CD4-positive, alpha-beta memory T cell (primary cell): ENCODE measurements around the gene B4GALT2. TPM values are rescaled to one million over a fixed set of nuclear protein-coding genes. Genes with fewer than 3 reads are reported as not detected.

Source experiments
- CTCF ChIA-PET: fragments of 350-600 bp; sonication (Branson Sonifier 250); formaldehyde crosslinking; loops from one replicate; lab custom pipeline; 2021; ENCODE audit warnings: inconsistent platforms; ENCODE audit not compliant: partially characterized antibody; lab: Charles Lee
- POLR2A ChIA-PET: fragments of 350-600 bp; sonication (Branson Sonifier 250); formaldehyde crosslinking; loops from one replicate; lab custom pipeline; 2021; ENCODE audit not compliant: partially characterized antibody; lab: Charles Lee
- DNase-seq, 5 donors: peaks; one replicate each; pipeline versions ENCODE4 v3.0.0 to v3.0.0-alpha.2; 2020 to 2022; ENCODE audit warnings: mixed read lengths in 1 of 5
- H3K27ac ChIP-seq: one replicate; pipeline ENCODE4 v1.7.0; 2013; ENCODE audit warnings: low read depth, low read length
- H3K27me3 ChIP-seq: 2 replicates; pipeline ENCODE4 v1.7.0; 2013; ENCODE audit warnings: mild to moderate bottlenecking, low read length, moderate library complexity; ENCODE audit not compliant: insufficient read depth
- H3K36me3 ChIP-seq: 2 replicates; pipeline ENCODE4 v1.7.0; 2013; ENCODE audit warnings: mild to moderate bottlenecking, low read length, moderate library complexity; ENCODE audit not compliant: insufficient read depth
- H3K4me1 ChIP-seq: 2 replicates; pipeline ENCODE4 v1.7.0; 2013; ENCODE audit warnings: mild to moderate bottlenecking, low read length, moderate library complexity; ENCODE audit not compliant: insufficient read depth
- H3K4me3 ChIP-seq, 2 donors: one replicate each; pipeline ENCODE4 v1.7.0; 2013; ENCODE audit warnings: low read length in 2 of 2, mild to moderate bottlenecking in 1 of 2
- H3K9me3 ChIP-seq, 2 donors: one replicate each; pipeline ENCODE4 v1.7.0; 2013; ENCODE audit warnings: low read length in 2 of 2, control low read depth in 1 of 2; ENCODE audit not compliant: control insufficient read depth in 1 of 2
- H3K27ac Mint-ChIP-seq, 7 donors: one replicate each; pipeline ENCODE4 v1.8.0; 2020 to 2021; ENCODE audit warnings: mixed read lengths in 7 of 7, mild to moderate bottlenecking in 6 of 7, inconsistent platforms in 3 of 7, moderate library complexity in 3 of 7
- H3K27me3 Mint-ChIP-seq, 2 donors: one replicate each; pipeline ENCODE4 v1.8.0; 2020 to 2021; ENCODE audit warnings: mixed read lengths in 2 of 2
- H3K36me3 Mint-ChIP-seq, 2 donors: one replicate each; pipeline ENCODE4 v1.8.0; 2020 to 2021; ENCODE audit warnings: mixed read lengths in 2 of 2, inconsistent platforms in 1 of 2, mild to moderate bottlenecking in 1 of 2
- H3K4me1 Mint-ChIP-seq, 4 donors: one replicate each; pipeline ENCODE4 v1.8.0; 2020 to 2021; ENCODE audit warnings: mixed read lengths in 4 of 4, mild to moderate bottlenecking in 1 of 4
- H3K4me3 Mint-ChIP-seq, 8 donors: one replicate each; pipeline ENCODE4 v1.8.0; 2020 to 2021; ENCODE audit warnings: mixed read lengths in 8 of 8, mild to moderate bottlenecking in 7 of 8, moderate library complexity in 6 of 8, inconsistent platforms in 3 of 8
- H3K9me3 Mint-ChIP-seq, 8 donors: one replicate each; pipeline ENCODE4 v1.8.0; 2020 to 2021; ENCODE audit warnings: mixed read lengths in 8 of 8, mild to moderate bottlenecking in 5 of 8, inconsistent platforms in 3 of 8, moderate library complexity in 1 of 8
- intact Hi-C: fragments of 100-400 bp; cut with micrococcal nuclease; formaldehyde crosslinking; loops from one replicate; pipeline ENCODE4 v1.15.1; 2023
- polyA plus RNA-seq, 2 donors: library from polyadenylated mRNA; unstranded; fragments of 300-500 nt; fragmentation: Illumina TruSeq; gene quantifications; one replicate each; pipeline ENCODE4 v1.2.3, GENCODE V29; 2021
- total RNA-seq, 2 experiments: library from RNA; stranded (reverse); gene quantifications; one replicate each; pipeline ENCODE4 v1.2.3, GENCODE V29; 2021

The B4GALT2 gene
- total and polyA plus RNA-seq, 4 experiments from 2014 or later = 0.26 to 2.1 (median 1.0) TPM

DNA sequence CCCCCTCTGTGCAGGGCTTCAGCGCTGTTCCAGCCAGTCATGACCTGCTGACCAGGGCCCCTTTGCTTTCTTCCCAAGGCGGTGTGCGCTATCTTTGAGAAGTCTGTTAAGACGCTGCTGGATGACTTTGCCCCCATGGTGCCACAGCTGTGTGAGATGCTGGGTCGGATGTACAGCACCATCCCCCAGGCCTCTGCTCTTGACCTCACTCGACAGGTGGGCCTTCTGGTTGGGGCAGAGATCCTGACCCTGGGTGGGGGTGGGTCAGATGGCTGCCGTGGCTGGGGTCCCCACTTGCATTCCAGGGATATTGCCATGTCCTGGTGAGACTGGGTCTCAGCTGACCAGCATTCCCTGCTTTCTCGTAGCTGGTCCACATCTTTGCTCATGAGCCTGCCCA lies 18.2 kb upstream of the B4GALT2 start:
- no peaks in the 10 kb centered on the region for H3K27me3 ChIP-seq
- no peaks in the 10 kb centered on the region for H3K27me3 Mint-ChIP-seq
- intact Hi-C loops = no loop called here
- H3K4me3 ChIP-seq = no peak overlapping the region
- DNase-seq = no peak
- peaks cover 31 to 38% of the 10 kb centered on the region in 2 donors for H3K36me3 Mint-ChIP-seq
- H3K36me3 ChIP-seq = no peaks in the 10 kb centered on the region
- POLR2A ChIA-PET = no interaction called here
- H3K9me3 ChIP-seq = no peaks in the 10 kb centered on the region
- no peaks in the 10 kb centered on the region for H3K4me1 Mint-ChIP-seq
- no peak overlapping the region for H3K27ac ChIP-seq
- no peaks in the 10 kb centered on the region for H3K9me3 Mint-ChIP-seq
- CTCF ChIA-PET = no interaction called here
- H3K27ac Mint-ChIP-seq = no peak overlapping the region
- H3K4me3 Mint-ChIP-seq = no peak overlapping the region
- H3K4me1 ChIP-seq = no peaks in the 10 kb centered on the region

DNA sequence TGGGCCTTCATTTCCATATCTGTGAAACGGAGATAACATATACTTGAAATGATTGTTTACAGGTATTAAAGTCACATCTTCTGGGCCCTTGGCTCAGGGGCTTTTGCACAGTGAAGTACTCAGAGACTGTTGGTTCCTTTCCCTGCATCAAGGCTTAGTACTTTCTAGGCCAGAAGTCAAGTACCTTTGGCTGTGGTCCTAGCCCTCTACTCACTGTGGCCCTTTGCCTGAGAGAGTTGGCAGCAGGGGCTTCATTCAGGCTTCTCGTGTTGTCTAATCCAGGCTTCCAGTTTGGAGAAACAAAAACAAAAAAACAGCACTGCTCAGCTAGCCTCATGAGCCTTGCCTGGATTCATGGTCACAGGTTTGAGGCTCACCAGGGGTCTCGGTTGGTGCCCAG lies 17.3 kb upstream of the B4GALT2 start:
- H3K9me3 ChIP-seq = no peaks in the 10 kb centered on the region
- H3K27me3 ChIP-seq = no peaks in the 10 kb centered on the region
- CTCF ChIA-PET = interaction anchor here (0.6 kb wide), 1 partner anchor 164 kb away, joined by 3 read pairs; no protein-coding TSS in a partner anchor
- no peak for DNase-seq
- no peaks in the 10 kb centered on the region for H3K27me3 Mint-ChIP-seq
- no peaks in the 10 kb centered on the region for H3K9me3 Mint-ChIP-seq
- no peak overlapping the region for H3K4me3 Mint-ChIP-seq
- no peaks in the 10 kb centered on the region for H3K36me3 ChIP-seq
- intact Hi-C loops = no loop called here
- H3K27ac Mint-ChIP-seq = no peak overlapping the region
- no peaks in the 10 kb centered on the region for H3K4me1 Mint-ChIP-seq
- H3K36me3 Mint-ChIP-seq = peaks cover 31 to 38% of the 10 kb centered on the region in 2 donors
- POLR2A ChIA-PET = no interaction called here
- no peak overlapping the region for H3K27ac ChIP-seq
- H3K4me3 ChIP-seq = no peak overlapping the region
- no peaks in the 10 kb centered on the region for H3K4me1 ChIP-seq

DNA sequence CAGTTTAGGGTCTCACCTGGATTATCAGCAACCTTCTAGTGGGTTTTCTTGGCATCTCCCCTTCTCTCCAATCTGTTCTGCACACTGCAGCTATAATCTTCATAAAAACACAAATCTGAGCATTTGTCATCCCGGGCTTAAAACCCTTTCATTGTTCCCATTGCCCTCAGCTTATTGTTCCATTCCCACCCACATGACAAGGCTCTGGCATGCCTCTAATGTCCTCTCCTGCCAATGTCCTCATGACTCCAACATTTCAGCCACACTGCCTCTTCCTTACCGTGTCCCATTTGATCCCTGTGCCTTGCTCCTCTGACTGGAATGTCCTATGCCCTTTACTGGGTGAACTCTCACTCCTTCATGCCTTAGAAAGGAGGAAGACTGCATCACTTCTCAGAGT lies 16.7 kb upstream of the B4GALT2 start:
- H3K4me3 Mint-ChIP-seq = no peak overlapping the region
- no peak for DNase-seq
- no peaks in the 10 kb centered on the region for H3K9me3 ChIP-seq
- H3K9me3 Mint-ChIP-seq = no peaks in the 10 kb centered on the region
- intact Hi-C loops = no loop called here
- no peak overlapping the region for H3K27ac ChIP-seq
- no peaks in the 10 kb centered on the region for H3K4me1 Mint-ChIP-seq
- peaks cover 27 to 33% of the 10 kb centered on the region in 2 donors for H3K36me3 Mint-ChIP-seq
- no peak overlapping the region for H3K4me3 ChIP-seq
- H3K27me3 ChIP-seq = no peaks in the 10 kb centered on the region
- no peaks in the 10 kb centered on the region for H3K27me3 Mint-ChIP-seq
- ChIA-PET POLR2A (no interaction called here), CTCF (interaction anchor here (0.6 kb wide), 1 partner anchor 164 kb away, joined by 3 read pairs; no protein-coding TSS in a partner anchor)
- no peak overlapping the region for H3K27ac Mint-ChIP-seq
- H3K36me3 ChIP-seq = no peaks in the 10 kb centered on the region
- no peaks in the 10 kb centered on the region for H3K4me1 ChIP-seq

DNA sequence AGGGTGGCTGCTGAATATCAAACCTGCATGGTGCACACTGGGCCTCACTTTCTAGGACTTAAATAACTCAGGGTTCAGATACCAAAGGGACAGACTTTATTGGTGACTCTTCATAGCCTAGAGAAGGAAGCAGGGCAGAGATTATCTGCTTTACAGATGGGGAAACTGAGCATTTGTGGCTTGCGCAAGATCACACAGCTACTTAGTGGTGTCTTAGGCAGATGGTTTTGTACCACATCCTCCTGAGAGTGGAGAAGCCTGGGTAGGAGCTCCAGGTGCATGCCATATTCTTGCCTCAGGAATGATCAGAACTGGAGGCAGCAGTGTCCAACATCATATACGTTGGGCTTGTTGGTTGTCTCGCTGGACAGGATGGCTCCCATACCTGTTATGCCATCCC lies 16.0 kb upstream of the B4GALT2 start:
- peaks cover 23 to 30% of the 10 kb centered on the region in 2 donors for H3K36me3 Mint-ChIP-seq
- H3K27me3 Mint-ChIP-seq = no peaks in the 10 kb centered on the region
- H3K4me1 Mint-ChIP-seq = no peaks in the 10 kb centered on the region
- Histone ChIP-seq H3K27ac (no peak overlapping the region), H3K36me3 (no peaks in the 10 kb centered on the region), H3K4me1 (no peaks in the 10 kb centered on the region), H3K9me3 (no peaks in the 10 kb centered on the region), H3K27me3 (no peaks in the 10 kb centered on the region), H3K4me3 (no peak overlapping the region)
- ChIA-PET CTCF (no interaction called here), POLR2A (no interaction called here)
- no peak for DNase-seq
- H3K4me3 Mint-ChIP-seq = no peak overlapping the region
- H3K27ac Mint-ChIP-seq = no peak overlapping the region
- no peaks in the 10 kb centered on the region for H3K9me3 Mint-ChIP-seq
- intact Hi-C loops = no loop called here

DNA sequence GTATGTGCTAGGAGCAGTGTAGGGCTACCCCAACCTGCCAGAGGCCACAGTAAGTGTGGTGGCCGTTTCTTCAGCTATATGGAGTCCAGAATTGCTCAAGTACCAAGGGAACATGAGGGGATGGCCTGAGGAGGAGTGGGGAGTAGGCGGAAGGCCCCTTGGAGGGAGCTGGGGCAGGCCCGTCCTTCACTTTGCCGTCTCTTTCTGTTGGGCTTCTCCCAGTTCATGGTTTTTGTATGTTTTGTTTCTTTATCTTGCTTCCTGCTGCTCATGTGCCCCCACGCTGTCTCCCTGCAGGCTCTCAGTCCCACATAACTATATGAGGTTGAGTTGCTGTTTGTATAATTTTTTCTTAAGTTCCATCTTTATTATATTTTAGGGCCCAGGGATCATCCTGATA lies 15.1 kb upstream of the B4GALT2 start:
- no peaks in the 10 kb centered on the region for H3K27me3 Mint-ChIP-seq
- Histone ChIP-seq H3K27ac (no peak overlapping the region), H3K36me3 (no peaks in the 10 kb centered on the region), H3K9me3 (no peaks in the 10 kb centered on the region), H3K4me1 (no peaks in the 10 kb centered on the region), H3K27me3 (no peaks in the 10 kb centered on the region), H3K4me3 (no peak overlapping the region)
- intact Hi-C loops = no loop called here
- DNase-seq = no peak
- POLR2A ChIA-PET = interaction anchor here (1.0 to 1.6 kb wide), 2 partner anchors 11 to 85 kb away, joined by 3 to 4 read pairs; partner anchors contain the start of gene ATP6V0B
- H3K4me3 Mint-ChIP-seq = no peak overlapping the region
- peaks cover 0 to 1% (median 0%) of the 10 kb centered on the region in 4 donors for H3K4me1 Mint-ChIP-seq
- CTCF ChIA-PET = no interaction called here
- H3K9me3 Mint-ChIP-seq = no peaks in the 10 kb centered on the region
- H3K27ac Mint-ChIP-seq = no peak overlapping the region
- peaks cover 15 to 21% of the 10 kb centered on the region in 2 donors for H3K36me3 Mint-ChIP-seq

DNA sequence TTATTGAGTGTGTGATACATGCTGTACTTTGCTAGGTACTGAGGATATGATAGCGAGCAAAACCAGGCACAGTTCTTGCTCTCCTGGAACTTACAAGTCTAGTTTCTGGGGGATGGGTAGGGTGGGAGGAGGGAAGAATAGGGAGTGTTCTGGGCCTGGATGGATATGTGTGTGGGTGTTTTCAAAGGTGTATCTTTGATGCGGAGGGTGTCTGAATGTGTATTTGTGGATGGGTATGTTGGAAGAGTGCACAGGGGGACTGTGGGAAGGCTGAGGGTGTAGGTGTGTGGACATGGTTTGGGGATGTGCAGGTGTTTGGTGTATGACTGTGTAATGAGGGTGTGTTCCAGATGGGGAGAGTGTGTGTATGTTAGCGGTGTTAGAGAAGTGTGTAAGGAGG lies 13.7 kb upstream of the B4GALT2 start:
- Mint-ChIP-seq H3K4me1 (peaks cover 11 to 13% (median 12%) of the 10 kb centered on the region in 4 donors), H3K4me3 (no peak overlapping the region), H3K27me3 (no peaks in the 10 kb centered on the region), H3K27ac (no peak overlapping the region), H3K9me3 (peaks cover 0 to 2% (median 0%) of the 10 kb centered on the region in 8 donors), H3K36me3 (peaks cover 11 to 24% of the 10 kb centered on the region in 2 donors)
- H3K36me3 ChIP-seq = no peaks in the 10 kb centered on the region
- no peak overlapping the region for H3K27ac ChIP-seq
- no peaks in the 10 kb centered on the region for H3K9me3 ChIP-seq
- POLR2A ChIA-PET = no interaction called here
- H3K4me1 ChIP-seq = peaks cover 8% of the 10 kb centered on the region
- intact Hi-C loops = no loop called here
- DNase-seq = no peak
- CTCF ChIA-PET = no interaction called here
- H3K27me3 ChIP-seq = no peaks in the 10 kb centered on the region
- no peak overlapping the region for H3K4me3 ChIP-seq

DNA sequence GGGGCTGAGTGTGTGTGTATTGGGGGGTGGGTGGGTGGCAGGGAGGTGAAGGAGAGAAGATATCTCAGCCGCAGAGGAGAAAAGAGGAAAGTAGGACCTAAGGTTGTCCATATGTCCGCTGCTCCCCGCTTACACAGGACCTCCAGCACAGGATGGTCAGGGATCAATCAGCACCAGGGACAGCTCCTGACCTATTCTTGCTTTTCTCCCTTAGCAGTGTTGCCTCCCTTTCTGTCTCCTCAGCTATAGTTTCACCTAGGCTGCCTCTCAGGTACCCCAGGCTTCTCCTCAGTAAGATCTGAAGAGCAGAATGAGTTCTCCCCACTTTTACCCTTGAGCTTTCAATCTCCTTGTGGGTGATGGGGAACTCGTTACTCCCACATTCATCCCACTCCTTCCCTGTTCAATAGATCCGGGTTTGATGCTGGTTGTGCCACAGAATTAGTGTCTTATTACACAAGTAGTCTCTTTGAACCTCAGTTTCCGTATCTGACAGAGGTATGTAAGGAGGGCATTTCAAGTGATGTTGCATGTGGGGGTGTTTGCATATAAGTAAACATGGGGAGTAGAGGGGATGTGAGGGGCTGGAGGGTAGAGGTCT lies 10.6 kb upstream of the B4GALT2 start:
- H3K4me3 ChIP-seq = no peak overlapping the region
- H3K36me3 Mint-ChIP-seq = peaks cover 3 to 17% of the 10 kb centered on the region in 2 donors
- H3K36me3 ChIP-seq = peaks cover 6% of the 10 kb centered on the region
- H3K27me3 ChIP-seq = no peaks in the 10 kb centered on the region
- POLR2A ChIA-PET = no interaction called here
- H3K9me3 Mint-ChIP-seq = peaks cover 0 to 2% (median 0%) of the 10 kb centered on the region in 8 donors
- DNase-seq = no peak
- H3K4me1 Mint-ChIP-seq = peaks cover 15 to 30% (median 22%) of the 10 kb centered on the region in 4 donors
- H3K9me3 ChIP-seq = no peaks in the 10 kb centered on the region
- peak overlapping the region in 1 of 8 donors; percentile 6 for H3K4me3 Mint-ChIP-seq
- peaks cover 16% of the 10 kb centered on the region for H3K4me1 ChIP-seq
- H3K27me3 Mint-ChIP-seq = no peaks in the 10 kb centered on the region
- intact Hi-C loops = no loop called here
- CTCF ChIA-PET = no interaction called here
- no peak overlapping the region for H3K27ac Mint-ChIP-seq
- no peak overlapping the region for H3K27ac ChIP-seq
